GM12891 (cell line): ENCODE data around the gene FMN1.

Source experiments
- PAX5 ChIP-seq: IDR thresholded peaks from 2 replicates; pipeline ENCODE4 v1.6.1; 2011; ENCODE audit warnings: low read length, moderate library complexity, mild to moderate bottlenecking; ENCODE audit not compliant: insufficient read depth, severe bottlenecking
- POLR2A ChIP-seq: IDR thresholded peaks from 2 replicates; pipeline ENCODE4 v1.6.1; 2011; ENCODE audit warnings: low read depth, low read length, control low read depth
- POLR2AphosphoS5 ChIP-seq: IDR thresholded peaks from 2 replicates; pipeline ENCODE4 v1.6.1; 2011; ENCODE audit warnings: low read depth, low read length, control low read depth
- POU2F2 ChIP-seq: IDR thresholded peaks from 2 replicates; pipeline ENCODE4 v1.6.1; 2011; ENCODE audit warnings: low read depth, mild to moderate bottlenecking, control low read depth, low read length, moderate library complexity
- SPI1 ChIP-seq: IDR thresholded peaks from 2 replicates; pipeline ENCODE4 v1.6.1; 2011; ENCODE audit warnings: low read depth, low read length, control low read depth
- TAF1 ChIP-seq: IDR thresholded peaks from 2 replicates; pipeline ENCODE4 v1.6.1; 2011; ENCODE audit warnings: low read depth, low read length, control low read depth

GRCh38 chr15:32757426-32757825 lies 437.1 kb downstream of the FMN1 start:
- TF ChIP-seq POLR2A (no peak), POLR2AphosphoS5 (no peak), PAX5 (no peak), SPI1 (no peak), TAF1 (no peak), POU2F2 (no peak)
